Muscle layer of duodenum (tissue), 2 donors: ENCODE data around the gene SRSF3.

Experiments
- H3K27ac ChIP-seq: one replicate; pipeline ENCODE4 v1.7.0; 2013; ENCODE audit warnings: mild to moderate bottlenecking, low read length
- H3K27me3 ChIP-seq: one replicate; pipeline ENCODE4 v1.7.0; 2013; ENCODE audit warnings: low read depth, mild to moderate bottlenecking, control low read depth, low read length
- H3K36me3 ChIP-seq, 2 donors: one replicate each; pipeline ENCODE4 v1.7.0; 2013; ENCODE audit warnings: low read length in 2 of 2, control low read depth in 1 of 2, mild to moderate bottlenecking in 1 of 2; ENCODE audit not compliant: insufficient read depth in 2 of 2, control insufficient read depth in 1 of 2
- H3K4me1 ChIP-seq, 2 donors: one replicate each; pipeline ENCODE4 v1.7.0; 2013; ENCODE audit warnings: low read length in 2 of 2, mild to moderate bottlenecking in 2 of 2, control low read depth in 1 of 2, moderate library complexity in 1 of 2; ENCODE audit not compliant: insufficient read depth in 2 of 2, control insufficient read depth in 1 of 2
- H3K4me3 ChIP-seq, 2 donors: one replicate each; pipeline ENCODE4 v1.7.0; 2013; ENCODE audit warnings: low read length in 2 of 2, low read depth in 1 of 2, mild to moderate bottlenecking in 1 of 2
- H3K9me3 ChIP-seq, 2 donors: one replicate each; pipeline ENCODE4 v1.7.0; 2013; ENCODE audit warnings: low read length in 2 of 2, control low read depth in 1 of 2, mild to moderate bottlenecking in 1 of 2; ENCODE audit not compliant: control insufficient read depth in 1 of 2
- donor health status: healthy.

SRSF3 gene

DNA sequence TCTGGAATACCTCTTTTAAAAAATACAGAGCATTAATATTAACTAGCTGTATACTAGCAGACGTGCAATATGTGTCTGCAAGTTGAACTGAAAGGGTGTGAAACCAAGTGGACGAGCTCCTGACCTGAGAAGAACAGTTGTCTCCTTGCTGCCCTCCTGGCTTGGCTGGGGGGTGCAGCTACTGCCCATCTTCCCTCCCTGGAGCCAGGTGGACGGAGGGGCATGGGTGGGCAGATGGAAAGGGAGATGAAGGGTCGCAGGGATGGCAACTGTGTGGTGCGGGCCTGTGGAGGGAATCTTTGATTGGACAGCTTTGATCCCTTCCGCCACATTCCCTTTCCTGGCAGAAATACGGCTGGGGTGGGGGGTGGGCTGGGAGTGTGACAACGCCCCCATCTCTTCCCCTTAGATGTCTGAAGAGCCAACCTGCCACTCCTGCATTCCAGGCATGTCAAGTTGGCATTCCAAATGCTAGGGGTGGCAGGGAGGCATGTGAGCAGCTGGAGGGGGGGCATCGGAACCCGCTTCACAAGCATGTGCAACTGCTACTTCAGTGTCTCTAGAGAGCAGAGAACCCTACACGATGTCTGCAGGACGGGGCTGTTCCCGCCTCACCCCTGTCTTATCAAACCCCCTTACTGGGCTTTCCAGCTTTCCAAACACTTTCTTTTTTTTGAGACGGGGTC is 37.3 kb downstream of the SRSF3 start:
- Histone ChIP-seq H3K27ac (no peak overlapping the region), H3K4me1 (peaks cover 0 to 10% of the 10 kb centered on the region in 2 donors), H3K27me3 (no peaks in the 10 kb centered on the region), H3K4me3 (no peak overlapping the region), H3K9me3 (no peaks in the 10 kb centered on the region), H3K36me3 (no peaks in the 10 kb centered on the region)

GRCh38 chr6:36633370-36633769 is 39.2 kb downstream of the SRSF3 start:
- Histone ChIP-seq H3K27me3 (no peaks in the 10 kb centered on the region), H3K27ac (no peak overlapping the region), H3K36me3 (no peaks in the 10 kb centered on the region), H3K9me3 (no peaks in the 10 kb centered on the region), H3K4me3 (no peak overlapping the region), H3K4me1 (no peaks in the 10 kb centered on the region)

GRCh38 chr6:36633915-36634314 is 39.8 kb downstream of the SRSF3 start:
- Histone ChIP-seq H3K36me3 (no peaks in the 10 kb centered on the region), H3K9me3 (no peaks in the 10 kb centered on the region), H3K27ac (no peak overlapping the region), H3K4me3 (no peak overlapping the region), H3K27me3 (no peaks in the 10 kb centered on the region), H3K4me1 (no peaks in the 10 kb centered on the region)

- H3K4me3 ChIP-seq: no peak overlapping the region
Measured at GRCh38 chr6:36634317-36635108, 40.4 kb downstream of the SRSF3 start.

GRCh38 chr6:36636283-36636682 is 42.1 kb downstream of the SRSF3 start:
- Histone ChIP-seq H3K27ac (no peak overlapping the region), H3K4me3 (no peak overlapping the region), H3K4me1 (no peaks in the 10 kb centered on the region), H3K9me3 (no peaks in the 10 kb centered on the region), H3K36me3 (no peaks in the 10 kb centered on the region), H3K27me3 (no peaks in the 10 kb centered on the region)

More at GRCh38 chr6:36634317-36635108, 40.4 kb downstream of the SRSF3 start:
- no peak overlapping the region for H3K27ac ChIP-seq
- no peaks in the 10 kb centered on the region for H3K36me3 ChIP-seq
- H3K4me1 ChIP-seq: no peaks in the 10 kb centered on the region
- H3K9me3 ChIP-seq: no peaks in the 10 kb centered on the region
- H3K27me3 ChIP-seq: no peaks in the 10 kb centered on the region

GRCh38 chr6:36636687-36637418 is 42.7 kb downstream of the SRSF3 start:
- Histone ChIP-seq H3K27me3 (no peaks in the 10 kb centered on the region), H3K4me1 (no peaks in the 10 kb centered on the region), H3K9me3 (no peaks in the 10 kb centered on the region), H3K36me3 (no peaks in the 10 kb centered on the region), H3K4me3 (no peak overlapping the region), H3K27ac (no peak overlapping the region)

DNA sequence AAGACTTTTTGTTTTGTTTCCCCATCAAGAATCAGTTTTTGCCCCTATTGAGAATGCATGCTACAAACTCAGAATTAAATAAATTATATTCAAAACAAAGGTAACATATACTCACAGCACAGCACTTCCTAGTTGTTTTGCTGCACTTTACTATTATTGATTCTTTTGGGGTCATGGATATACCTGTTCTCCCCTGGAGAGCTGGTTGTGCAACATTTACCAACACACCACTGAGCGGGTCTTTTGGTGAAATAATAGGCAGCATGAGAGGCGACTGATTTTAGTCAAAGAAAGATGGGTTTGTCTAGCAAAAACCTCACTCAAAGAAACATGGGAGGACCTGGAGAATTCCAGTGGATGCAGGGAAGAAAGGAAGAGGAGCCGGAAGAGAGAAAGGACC is 44.4 kb downstream of the SRSF3 start:
- no peaks in the 10 kb centered on the region for H3K27me3 ChIP-seq
- H3K36me3 ChIP-seq: no peaks in the 10 kb centered on the region
- H3K4me3 ChIP-seq: no peak overlapping the region
- no peaks in the 10 kb centered on the region for H3K9me3 ChIP-seq
- H3K27ac ChIP-seq: no peak overlapping the region
- peaks cover 5 to 9% of the 10 kb centered on the region in 2 donors for H3K4me1 ChIP-seq

DNA sequence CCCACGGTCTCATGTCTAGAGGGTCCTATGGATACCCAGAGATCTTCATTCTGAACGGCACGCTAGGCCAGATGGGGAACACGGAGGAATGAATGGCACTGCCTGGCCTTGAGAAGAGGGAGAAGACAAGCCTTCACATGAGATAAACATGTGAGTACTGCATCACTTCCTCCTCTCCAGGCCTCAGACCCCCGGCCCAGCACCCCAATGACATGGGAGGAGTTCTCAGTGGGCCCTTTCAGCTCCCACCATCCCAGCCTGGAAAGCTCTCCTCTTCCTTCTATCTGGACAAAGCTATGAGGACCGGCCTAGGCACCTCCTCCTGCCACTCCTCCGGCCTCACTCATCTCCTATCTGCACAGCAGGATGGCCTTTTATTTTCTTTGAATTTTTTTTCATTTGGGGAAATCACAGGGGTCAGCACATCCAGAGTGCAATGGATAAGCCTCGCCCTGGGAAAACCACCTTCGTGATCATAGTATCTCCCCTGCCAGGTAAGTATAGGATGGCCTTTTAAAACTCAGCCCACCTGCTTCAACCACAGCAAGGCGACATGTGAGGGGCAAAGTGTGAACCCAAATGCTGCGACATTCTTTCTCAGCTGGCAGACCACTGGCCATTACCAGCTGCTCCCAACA is 45.1 kb downstream of the SRSF3 start:
- H3K36me3 ChIP-seq: no peaks in the 10 kb centered on the region
- no peaks in the 10 kb centered on the region for H3K9me3 ChIP-seq
- H3K4me3 ChIP-seq: no peak overlapping the region
- H3K27me3 ChIP-seq: no peaks in the 10 kb centered on the region
- H3K4me1 ChIP-seq: peaks cover 6 to 14% of the 10 kb centered on the region in 2 donors
- H3K27ac ChIP-seq: no peak overlapping the region

GRCh38 chr6:36641543-36641942 is 47.4 kb downstream of the SRSF3 start:
- Histone ChIP-seq H3K36me3 (no peaks in the 10 kb centered on the region), H3K27me3 (no peaks in the 10 kb centered on the region), H3K9me3 (no peaks in the 10 kb centered on the region), H3K27ac (no peak overlapping the region), H3K4me1 (peaks cover 6 to 14% of the 10 kb centered on the region in 2 donors), H3K4me3 (no peak overlapping the region)

DNA sequence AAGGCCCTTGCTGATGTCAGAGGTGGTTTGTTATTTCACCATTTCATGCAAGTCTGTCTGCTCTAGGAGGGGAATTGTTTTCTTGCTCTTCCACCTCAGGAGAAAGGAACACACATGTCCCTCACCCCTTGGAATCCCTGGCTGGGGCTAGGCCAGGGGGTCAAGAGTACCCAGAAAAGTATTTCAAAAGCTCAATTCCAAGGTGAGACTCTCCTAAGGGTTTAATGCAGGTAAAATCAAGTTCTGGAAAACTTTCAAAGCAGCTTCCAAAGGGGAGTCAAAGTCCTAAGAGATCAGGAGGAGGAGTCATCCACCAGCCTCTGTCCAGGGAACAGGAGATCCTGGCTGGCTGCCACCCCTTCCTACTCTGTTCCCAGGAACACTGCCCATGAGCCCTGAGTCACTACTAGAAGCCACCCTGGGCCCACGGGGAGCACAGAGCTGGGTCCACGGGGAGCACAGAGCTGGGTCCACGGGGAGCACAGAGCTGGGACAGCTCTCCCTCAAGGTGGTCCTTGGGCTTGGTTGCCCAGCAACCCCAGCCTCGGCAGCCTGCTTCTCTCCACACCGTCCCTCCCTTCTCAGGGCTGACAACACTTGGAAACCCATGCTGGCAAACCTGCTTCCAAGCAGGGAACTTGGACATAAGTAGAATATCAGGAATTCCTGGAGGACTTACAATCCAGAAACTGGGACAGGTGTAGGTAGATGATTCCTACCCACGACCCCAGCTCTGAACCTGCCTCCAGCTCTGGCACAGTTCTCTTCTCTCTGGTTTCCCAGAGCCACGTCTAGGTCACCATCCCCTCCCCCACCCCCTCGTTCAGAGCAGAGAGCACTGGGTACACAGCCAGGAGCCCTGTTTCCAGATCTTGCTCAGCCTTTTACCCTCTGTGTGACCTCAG is 49.0 kb downstream of the SRSF3 start:
- Histone ChIP-seq H3K4me1 (peaks cover 6 to 14% of the 10 kb centered on the region in 2 donors), H3K27ac (peak overlapping the region; percentile 26), H3K9me3 (no peaks in the 10 kb centered on the region), H3K27me3 (no peaks in the 10 kb centered on the region), H3K4me3 (no peak overlapping the region), H3K36me3 (no peaks in the 10 kb centered on the region)
